H1 (cell line): ENCODE results near the gene HDGFL3. TPM values are rescaled to one million over a fixed set of nuclear protein-coding genes. Genes with fewer than 3 reads are reported as not detected.

ENCODE experiments used
- CTCF ChIA-PET: fragments of 300-600 bp; sonication (Branson Sonifier 250); formaldehyde crosslinking; loops from one replicate; lab custom pipeline; 2021; ENCODE audit not compliant: partially characterized antibody; lab: Charles Lee
- POLR2A ChIA-PET: fragments of 300-600 bp; sonication (Branson Sonifier 250); formaldehyde crosslinking; loops from one replicate; lab custom pipeline; 2021; ENCODE audit warnings: inconsistent platforms; ENCODE audit not compliant: partially characterized antibody; lab: Charles Lee
- DNase-seq, 2 experiments: peaks; one replicate each; pipeline versions ENCODE4 v3.0.0 to v3.0.0-alpha.2; 2010 to 2022; ENCODE audit warnings: low spot score in 2 of 2, low read depth in 1 of 2, mixed read lengths in 1 of 2
- FAIRE-seq: peaks from 2 replicates; lab custom pipeline; 2011; peaks lifted over from hg19 to GRCh38; lab: Jason Lieb, UNC
- H2AFZ ChIP-seq: 2 replicates; pipeline ENCODE4 v1.8.1; 2012; ENCODE audit warnings: low read length, inconsistent platforms
- H2AK5ac ChIP-seq: 2 replicates; pipeline ENCODE4 v1.6.1; 2013; ENCODE audit warnings: low read depth, low read length
- H2BK120ac ChIP-seq: replicated peaks from 2 replicates; pipeline ENCODE3; 2013; ENCODE audit warnings: low read depth, low read length, inconsistent platforms
- H2BK12ac ChIP-seq: 2 replicates; pipeline ENCODE4 v1.6.1; 2013; ENCODE audit warnings: low read depth, low read length
- H2BK15ac ChIP-seq: 2 replicates; pipeline ENCODE4 v1.6.1; 2013; ENCODE audit warnings: low read length
- H2BK20ac ChIP-seq: 2 replicates; pipeline ENCODE4 v1.6.1; 2013; ENCODE audit warnings: low read length
- H2BK5ac ChIP-seq: 2 replicates; pipeline ENCODE4 v1.6.1; 2013; ENCODE audit warnings: low read depth, low read length
- H3K14ac ChIP-seq: 2 replicates; pipeline ENCODE4 v1.6.1; 2013; ENCODE audit warnings: inconsistent platforms; ENCODE audit not compliant: insufficient read length
- H3K18ac ChIP-seq: 2 replicates; pipeline ENCODE4 v1.6.1; 2013; ENCODE audit warnings: low read length; ENCODE audit errors: extremely low read depth
- H3K23ac ChIP-seq: 2 replicates; pipeline ENCODE4 v1.6.1; 2013; ENCODE audit warnings: inconsistent platforms; ENCODE audit not compliant: insufficient read length
- H3K23me2 ChIP-seq: 2 replicates; pipeline ENCODE4 v1.6.1; 2013; ENCODE audit warnings: low read depth, low read length
- H3K27ac ChIP-seq: 2 replicates; pipeline ENCODE4 v1.6.1; 2011; ENCODE audit warnings: low read depth, low read length, inconsistent platforms
- H3K27me3 ChIP-seq, 4 experiments: replicated peaks in 1 of 4; 1 replicate in 1 of 4; 2 replicates in 3 of 4; pipeline versions ENCODE4 v1.6.1 to v1.8.1; 2011 to 2013; ENCODE audit warnings: low read length in 3 of 4, mild to moderate bottlenecking in 3 of 4, inconsistent platforms in 2 of 4, mixed read lengths in 2 of 4, moderate library complexity in 1 of 4; ENCODE audit not compliant: control insufficient read depth in 3 of 4, insufficient read depth in 3 of 4; ENCODE audit errors: extremely low read depth in 1 of 4
- H3K36me3 ChIP-seq, 4 experiments: 2 replicates each; pipeline versions ENCODE4 v1.6.1 to v1.8.1; 2011 to 2013; ENCODE audit warnings: mild to moderate bottlenecking in 4 of 4, low read length in 3 of 4, moderate library complexity in 2 of 4, control low read depth in 1 of 4, inconsistent platforms in 1 of 4; ENCODE audit not compliant: insufficient read depth in 4 of 4, control insufficient read depth in 2 of 4
- H3K4ac ChIP-seq: replicated peaks from 2 replicates; pipeline ENCODE3; 2013; ENCODE audit warnings: low read length, low read depth, mixed read lengths, inconsistent platforms; ENCODE audit not compliant: insufficient read length
- H3K4me1 ChIP-seq, 4 experiments: replicated peaks in 1 of 4; 1 replicate in 1 of 4; 2 replicates in 3 of 4; pipeline versions ENCODE4 v1.6.1 to v1.8.1; 2011 to 2013; ENCODE audit warnings: low read length in 3 of 4, inconsistent platforms in 2 of 4, mixed read lengths in 1 of 4; ENCODE audit not compliant: insufficient read depth in 4 of 4, control insufficient read depth in 3 of 4
- H3K4me2 ChIP-seq, 2 experiments: 2 replicates each; pipeline versions ENCODE4 v1.6.1 to v1.8.1; 2011 to 2013; ENCODE audit warnings: low read depth in 2 of 2, low read length in 2 of 2, control low read depth in 1 of 2, inconsistent platforms in 1 of 2, mild to moderate bottlenecking in 1 of 2; ENCODE audit not compliant: insufficient read depth in 1 of 2
- H3K4me3 ChIP-seq, 4 experiments: fragments of 200-600, 300-600 bp in 1 of 4; sonication (generic), shearing (Covaris generic), sonication (Bioruptor Twin) in 1 of 4; 2 replicates each; pipeline versions ENCODE4 v1.5.1 to v1.8.1; 2011 to 2016; ENCODE audit warnings: low read length in 4 of 4, low read depth in 3 of 4, control low read depth in 2 of 4, inconsistent platforms in 2 of 4, mild to moderate bottlenecking in 2 of 4, mixed read lengths in 1 of 4, moderate library complexity in 1 of 4; ENCODE audit not compliant: insufficient read depth in 2 of 4; ENCODE audit errors: extremely low read depth in 1 of 4
- H3K56ac ChIP-seq: replicated peaks from 2 replicates; pipeline ENCODE3; 2013; ENCODE audit warnings: low read depth, mild to moderate bottlenecking, mixed read lengths, low read length, inconsistent platforms; ENCODE audit not compliant: insufficient read length
- H3K79me1 ChIP-seq: 2 replicates; pipeline ENCODE4 v1.6.1; 2013; ENCODE audit warnings: low read depth, low read length, control low read depth
- H3K79me2 ChIP-seq, 2 experiments: 2 replicates each; pipeline versions ENCODE4 v1.6.1 to v1.8.1; 2012 to 2013; ENCODE audit warnings: low read length in 2 of 2, mild to moderate bottlenecking in 2 of 2, inconsistent platforms in 1 of 2; ENCODE audit not compliant: insufficient read depth in 2 of 2, control insufficient read depth in 1 of 2
- H3K9ac ChIP-seq, 4 experiments: replicated peaks in 1 of 4; 1 replicate in 1 of 4; 2 replicates in 3 of 4; pipeline versions ENCODE4 v1.6.1 to v1.8.1; 2011 to 2013; ENCODE audit warnings: low read depth in 3 of 4, low read length in 3 of 4, control low read depth in 2 of 4, mild to moderate bottlenecking in 2 of 4, moderate library complexity in 2 of 4, inconsistent platforms in 1 of 4; ENCODE audit errors: extremely low read depth in 1 of 4
- H3K9me3 ChIP-seq, 2 experiments: 2 replicates each; pipeline versions ENCODE4 v1.6.1 to v1.8.1; 2012 to 2013; ENCODE audit warnings: mild to moderate bottlenecking in 2 of 2, moderate library complexity in 2 of 2, control low read depth in 1 of 2, inconsistent platforms in 1 of 2, low read depth in 1 of 2, low read length in 1 of 2, mixed read lengths in 1 of 2; ENCODE audit not compliant: insufficient read depth in 2 of 2
- H4K20me1 ChIP-seq, 2 experiments: replicated peaks in 1 of 2; 2 replicates each; pipeline versions ENCODE3 to v1.8.1; 2011 to 2013; ENCODE audit warnings: inconsistent platforms in 2 of 2, low read length in 2 of 2, mild to moderate bottlenecking in 1 of 2; ENCODE audit not compliant: insufficient read depth in 2 of 2, control insufficient read depth in 1 of 2
- H4K5ac ChIP-seq: 2 replicates; pipeline ENCODE4 v1.6.1; 2013; ENCODE audit warnings: low read length, low read depth, mixed read lengths, inconsistent platforms; ENCODE audit not compliant: insufficient read length
- H4K8ac ChIP-seq: 2 replicates; pipeline ENCODE4 v1.8.0; 2013; ENCODE audit warnings: mild to moderate bottlenecking, moderate library complexity, low read length, inconsistent platforms; ENCODE audit not compliant: insufficient read depth; ENCODE audit errors: extremely low read depth
- H4K91ac ChIP-seq: replicated peaks from 2 replicates; pipeline ENCODE3; 2013; ENCODE audit warnings: low read length, mixed read lengths, inconsistent platforms; ENCODE audit not compliant: insufficient read length
- CEBPB ChIP-seq: IDR thresholded peaks from 2 replicates; pipeline ENCODE4 v1.6.1; 2012; ENCODE audit warnings: low read depth, low read length
- CHD2 ChIP-seq: IDR thresholded peaks from 2 replicates; pipeline ENCODE4 v1.6.1; 2012; ENCODE audit warnings: low read length, improper control_type of control experiment
- FOSL1 ChIP-seq: IDR thresholded peaks from 2 replicates; pipeline ENCODE4 v1.6.1; 2011; ENCODE audit warnings: mild to moderate bottlenecking, low read depth, low read length, moderate library complexity; ENCODE audit not compliant: insufficient read depth
- GABPA ChIP-seq: IDR thresholded peaks from 2 replicates; pipeline ENCODE4 v1.6.1; 2011; ENCODE audit warnings: mild to moderate bottlenecking, low read length, moderate library complexity, borderline replicate concordance; ENCODE audit not compliant: insufficient read depth
- GTF2F1 ChIP-seq: IDR thresholded peaks from 2 replicates; pipeline ENCODE4 v1.6.1; 2012; ENCODE audit warnings: low read depth, low read length, improper control_type of control experiment, borderline replicate concordance
- HDAC6 ChIP-seq: IDR thresholded peaks from one replicate; pipeline ENCODE4 v1.7.1; 2012; ENCODE audit warnings: low read depth, mild to moderate bottlenecking, inconsistent platforms, low read length, moderate library complexity
- NANOG ChIP-seq: IDR thresholded peaks from 2 replicates; pipeline ENCODE4 v1.6.1; 2011; ENCODE audit warnings: low read length, low read depth, mild to moderate bottlenecking, inconsistent platforms; ENCODE audit not compliant: insufficient read depth, poor library complexity, severe bottlenecking
- POLR2AphosphoS5 ChIP-seq: IDR thresholded peaks from 2 replicates; pipeline ENCODE4 v1.6.1; 2011; ENCODE audit warnings: low read depth, low read length
- RNF2 ChIP-seq: fragments of 200-900, 300-1000 bp; sonication (generic); IDR thresholded peaks from 2 replicates; pipeline ENCODE4 v1.7.1; 2016; ENCODE audit warnings: borderline replicate concordance, low read depth, mild to moderate bottlenecking, antibody characterized with exemption, low read length; ENCODE audit not compliant: poor library complexity, severe bottlenecking; ENCODE audit errors: missing control alignments
- SIX5 ChIP-seq: IDR thresholded peaks from 2 replicates; pipeline ENCODE4 v1.6.1; 2011; ENCODE audit warnings: mild to moderate bottlenecking, low read depth, low read length
- WGBS, 2 experiments: shearing (Covaris generic) in 1 of 2; methylation state at CpG; one replicate each; pipeline versions ENCODE4 v1.1.6 to v1.1.7; 2013 to 2015; ENCODE audit warnings: low lambda C conversion rate in 2 of 2, mixed read lengths in 2 of 2, inconsistent platforms in 1 of 2, low coverage in 1 of 2, missing lambda C conversion rate in 1 of 2; ENCODE audit not compliant: insufficient replicate concordance in 2 of 2, insufficient coverage in 1 of 2, insufficient read length in 1 of 2; ENCODE audit errors: extremely low coverage in 1 of 2, missing lambda C conversion rate in 1 of 2; 5-methylcytosine and 5-hydroxymethylcytosine counted together
- polyA plus RNA-seq, 7 experiments: library from polyadenylated mRNA; depleted of rRNA in 3 of 7; stranded (reverse) in 5 of 7; unstranded in 2 of 7; fragments of >200 nt in 5 of 7; fragments of 200-250 nt in 2 of 7; gene quantifications; 1 replicate in 5 of 7; 2 replicates in 1 of 7; 4 replicates in 1 of 7; pipeline versions ENCODE4 v1.2.1 to v1.2.3, GENCODE V29; 2011 to 2013; ENCODE audit warnings: missing spikeins in 2 of 7, mixed read lengths in 2 of 7
- total RNA-seq: library from RNA; stranded (reverse); fragmentation: NEBNext Ultra II Directional; extraction: Animal tissue kit (Norgen Biotek cat#: 25700); gene quantifications from 2 replicates; pipeline ENCODE4 v1.2.1, GENCODE V29; 2021
- TF ChIP-seq, protein P1 (sequence below): IDR thresholded peaks from 2 replicates; pipeline ENCODE4 v1.6.1; 2012; ENCODE audit warnings: low read length, inconsistent platforms

The HDGFL3 gene
- total and polyA plus RNA-seq, 2 of the 8 experiments (the other 6 are each of a cell fraction or from before 2014, with no cell fraction given): 14.1 to 149 TPM

GRCh38 chr15:83127547-83128150, 80.0 kb downstream of the HDGFL3 start:
- Histone ChIP-seq H3K56ac (no peak overlapping the region), H3K14ac (no peak overlapping the region), H4K20me1 (peaks cover 0 to 2% of the 10 kb centered on the region in 2 experiments), H2BK12ac (no peak overlapping the region), H3K4me1 (no peaks in the 10 kb centered on the region), H4K91ac (no peak overlapping the region), H3K9ac (no peak overlapping the region), H3K9me3 (no peaks in the 10 kb centered on the region), H3K27me3 (no peaks in the 10 kb centered on the region), H3K27ac (no peak overlapping the region), H4K5ac (no peak overlapping the region), H2BK20ac (no peak overlapping the region), H2AK5ac (no peak overlapping the region), H3K23ac (no peak overlapping the region), H3K79me1 (no peaks in the 10 kb centered on the region; the same call in 1 of the 2 replicates), H3K18ac (no peak overlapping the region), H2BK5ac (no peak overlapping the region), H3K4me2 (no peak overlapping the region), H3K36me3 (no peaks in the 10 kb centered on the region), H2BK15ac (no peak overlapping the region), H3K79me2 (no peaks in the 10 kb centered on the region), H2AFZ (no peak overlapping the region), H4K8ac (no peak overlapping the region), H3K4ac (no peak overlapping the region), H3K23me2 (no peaks in the 10 kb centered on the region), H3K4me3 (no peak overlapping the region), H2BK120ac (no peak overlapping the region)
- CTCF ChIA-PET: no interaction called here
- no peak for FAIRE-seq
- POLR2A ChIA-PET: interaction anchor here (1.3 kb wide), 1 partner anchor 14 kb away, joined by 5 read pairs; no protein-coding TSS in a partner anchor
- TF ChIP-seq CHD2 (no peak), GTF2F1 (no peak), SIX5 (no peak), NANOG (no peak), RNF2 (no peak), GABPA (no peak), HDAC6 (no peak), FOSL1 (no peak), POLR2AphosphoS5 (no peak), CEBPB (no peak)
- TF ChIP-seq, protein P1, sequence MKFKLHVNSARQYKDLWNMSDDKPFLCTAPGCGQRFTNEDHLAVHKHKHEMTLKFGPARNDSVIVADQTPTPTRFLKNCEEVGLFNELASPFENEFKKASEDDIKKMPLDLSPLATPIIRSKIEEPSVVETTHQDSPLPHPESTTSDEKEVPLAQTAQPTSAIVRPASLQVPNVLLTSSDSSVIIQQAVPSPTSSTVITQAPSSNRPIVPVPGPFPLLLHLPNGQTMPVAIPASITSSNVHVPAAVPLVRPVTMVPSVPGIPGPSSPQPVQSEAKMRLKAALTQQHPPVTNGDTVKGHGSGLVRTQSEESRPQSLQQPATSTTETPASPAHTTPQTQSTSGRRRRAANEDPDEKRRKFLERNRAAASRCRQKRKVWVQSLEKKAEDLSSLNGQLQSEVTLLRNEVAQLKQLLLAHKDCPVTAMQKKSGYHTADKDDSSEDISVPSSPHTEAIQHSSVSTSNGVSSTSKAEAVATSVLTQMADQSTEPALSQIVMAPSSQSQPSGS: no peak
- WGBS, 2 experiments: 96% methylated on average over 3 of the region's 3 CpGs; no CpG with 5 or more reads in 1 of the 2 experiments
- no peak for DNase-seq
